H1 (cell line): ENCODE measurements around the gene PLPPR3. TPM values are rescaled to one million over a fixed set of nuclear protein-coding genes. Genes with fewer than 3 reads are reported as not detected.

Experiments used
- CTCF ChIA-PET: fragments of 300-600 bp; sonication (Branson Sonifier 250); formaldehyde crosslinking; loops from one replicate; lab custom pipeline; 2021; ENCODE audit not compliant: partially characterized antibody; lab: Charles Lee
- POLR2A ChIA-PET: fragments of 300-600 bp; sonication (Branson Sonifier 250); formaldehyde crosslinking; loops from one replicate; lab custom pipeline; 2021; ENCODE audit warnings: inconsistent platforms; ENCODE audit not compliant: partially characterized antibody; lab: Charles Lee
- DNase-seq, 2 experiments: peaks; one replicate each; pipeline versions ENCODE4 v3.0.0 to v3.0.0-alpha.2; 2010 to 2022; ENCODE audit warnings: low spot score in 2 of 2, low read depth in 1 of 2, mixed read lengths in 1 of 2
- FAIRE-seq: peaks from 2 replicates; lab custom pipeline; 2011; peaks lifted over from hg19 to GRCh38; lab: Jason Lieb, UNC
- H2AFZ ChIP-seq: 2 replicates; pipeline ENCODE4 v1.8.1; 2012; ENCODE audit warnings: low read length, inconsistent platforms
- H2AK5ac ChIP-seq: 2 replicates; pipeline ENCODE4 v1.6.1; 2013; ENCODE audit warnings: low read depth, low read length
- H2BK120ac ChIP-seq: replicated peaks from 2 replicates; pipeline ENCODE3; 2013; ENCODE audit warnings: low read depth, low read length, inconsistent platforms
- H2BK12ac ChIP-seq: 2 replicates; pipeline ENCODE4 v1.6.1; 2013; ENCODE audit warnings: low read depth, low read length
- H2BK15ac ChIP-seq: 2 replicates; pipeline ENCODE4 v1.6.1; 2013; ENCODE audit warnings: low read length
- H2BK20ac ChIP-seq: 2 replicates; pipeline ENCODE4 v1.6.1; 2013; ENCODE audit warnings: low read length
- H2BK5ac ChIP-seq: 2 replicates; pipeline ENCODE4 v1.6.1; 2013; ENCODE audit warnings: low read depth, low read length
- H3K14ac ChIP-seq: 2 replicates; pipeline ENCODE4 v1.6.1; 2013; ENCODE audit warnings: inconsistent platforms; ENCODE audit not compliant: insufficient read length
- H3K18ac ChIP-seq: 2 replicates; pipeline ENCODE4 v1.6.1; 2013; ENCODE audit warnings: low read length; ENCODE audit errors: extremely low read depth
- H3K23ac ChIP-seq: 2 replicates; pipeline ENCODE4 v1.6.1; 2013; ENCODE audit warnings: inconsistent platforms; ENCODE audit not compliant: insufficient read length
- H3K23me2 ChIP-seq: 2 replicates; pipeline ENCODE4 v1.6.1; 2013; ENCODE audit warnings: low read depth, low read length
- H3K27ac ChIP-seq: 2 replicates; pipeline ENCODE4 v1.6.1; 2011; ENCODE audit warnings: low read depth, low read length, inconsistent platforms
- H3K27me3 ChIP-seq, 4 experiments: replicated peaks in 1 of 4; 1 replicate in 1 of 4; 2 replicates in 3 of 4; pipeline versions ENCODE4 v1.6.1 to v1.8.1; 2011 to 2013; ENCODE audit warnings: low read length in 3 of 4, mild to moderate bottlenecking in 3 of 4, inconsistent platforms in 2 of 4, mixed read lengths in 2 of 4, moderate library complexity in 1 of 4; ENCODE audit not compliant: control insufficient read depth in 3 of 4, insufficient read depth in 3 of 4; ENCODE audit errors: extremely low read depth in 1 of 4
- H3K36me3 ChIP-seq, 4 experiments: 2 replicates each; pipeline versions ENCODE4 v1.6.1 to v1.8.1; 2011 to 2013; ENCODE audit warnings: mild to moderate bottlenecking in 4 of 4, low read length in 3 of 4, moderate library complexity in 2 of 4, control low read depth in 1 of 4, inconsistent platforms in 1 of 4; ENCODE audit not compliant: insufficient read depth in 4 of 4, control insufficient read depth in 2 of 4
- H3K4ac ChIP-seq: replicated peaks from 2 replicates; pipeline ENCODE3; 2013; ENCODE audit warnings: low read length, low read depth, mixed read lengths, inconsistent platforms; ENCODE audit not compliant: insufficient read length
- H3K4me1 ChIP-seq, 4 experiments: replicated peaks in 1 of 4; 1 replicate in 1 of 4; 2 replicates in 3 of 4; pipeline versions ENCODE4 v1.6.1 to v1.8.1; 2011 to 2013; ENCODE audit warnings: low read length in 3 of 4, inconsistent platforms in 2 of 4, mixed read lengths in 1 of 4; ENCODE audit not compliant: insufficient read depth in 4 of 4, control insufficient read depth in 3 of 4
- H3K4me2 ChIP-seq, 2 experiments: 2 replicates each; pipeline versions ENCODE4 v1.6.1 to v1.8.1; 2011 to 2013; ENCODE audit warnings: low read depth in 2 of 2, low read length in 2 of 2, control low read depth in 1 of 2, inconsistent platforms in 1 of 2, mild to moderate bottlenecking in 1 of 2; ENCODE audit not compliant: insufficient read depth in 1 of 2
- H3K4me3 ChIP-seq, 4 experiments: fragments of 200-600, 300-600 bp in 1 of 4; sonication (generic), shearing (Covaris generic), sonication (Bioruptor Twin) in 1 of 4; 2 replicates each; pipeline versions ENCODE4 v1.5.1 to v1.8.1; 2011 to 2016; ENCODE audit warnings: low read length in 4 of 4, low read depth in 3 of 4, control low read depth in 2 of 4, inconsistent platforms in 2 of 4, mild to moderate bottlenecking in 2 of 4, mixed read lengths in 1 of 4, moderate library complexity in 1 of 4; ENCODE audit not compliant: insufficient read depth in 2 of 4; ENCODE audit errors: extremely low read depth in 1 of 4
- H3K56ac ChIP-seq: replicated peaks from 2 replicates; pipeline ENCODE3; 2013; ENCODE audit warnings: low read depth, mild to moderate bottlenecking, mixed read lengths, low read length, inconsistent platforms; ENCODE audit not compliant: insufficient read length
- H3K79me1 ChIP-seq: 2 replicates; pipeline ENCODE4 v1.6.1; 2013; ENCODE audit warnings: low read depth, low read length, control low read depth
- H3K79me2 ChIP-seq, 2 experiments: 2 replicates each; pipeline versions ENCODE4 v1.6.1 to v1.8.1; 2012 to 2013; ENCODE audit warnings: low read length in 2 of 2, mild to moderate bottlenecking in 2 of 2, inconsistent platforms in 1 of 2; ENCODE audit not compliant: insufficient read depth in 2 of 2, control insufficient read depth in 1 of 2
- H3K9ac ChIP-seq, 4 experiments: replicated peaks in 1 of 4; 1 replicate in 1 of 4; 2 replicates in 3 of 4; pipeline versions ENCODE4 v1.6.1 to v1.8.1; 2011 to 2013; ENCODE audit warnings: low read depth in 3 of 4, low read length in 3 of 4, control low read depth in 2 of 4, mild to moderate bottlenecking in 2 of 4, moderate library complexity in 2 of 4, inconsistent platforms in 1 of 4; ENCODE audit errors: extremely low read depth in 1 of 4
- H3K9me3 ChIP-seq, 2 experiments: 2 replicates each; pipeline versions ENCODE4 v1.6.1 to v1.8.1; 2012 to 2013; ENCODE audit warnings: mild to moderate bottlenecking in 2 of 2, moderate library complexity in 2 of 2, control low read depth in 1 of 2, inconsistent platforms in 1 of 2, low read depth in 1 of 2, low read length in 1 of 2, mixed read lengths in 1 of 2; ENCODE audit not compliant: insufficient read depth in 2 of 2
- H4K20me1 ChIP-seq, 2 experiments: replicated peaks in 1 of 2; 2 replicates each; pipeline versions ENCODE3 to v1.8.1; 2011 to 2013; ENCODE audit warnings: inconsistent platforms in 2 of 2, low read length in 2 of 2, mild to moderate bottlenecking in 1 of 2; ENCODE audit not compliant: insufficient read depth in 2 of 2, control insufficient read depth in 1 of 2
- H4K5ac ChIP-seq: 2 replicates; pipeline ENCODE4 v1.6.1; 2013; ENCODE audit warnings: low read length, low read depth, mixed read lengths, inconsistent platforms; ENCODE audit not compliant: insufficient read length
- H4K8ac ChIP-seq: 2 replicates; pipeline ENCODE4 v1.8.0; 2013; ENCODE audit warnings: mild to moderate bottlenecking, moderate library complexity, low read length, inconsistent platforms; ENCODE audit not compliant: insufficient read depth; ENCODE audit errors: extremely low read depth
- H4K91ac ChIP-seq: replicated peaks from 2 replicates; pipeline ENCODE3; 2013; ENCODE audit warnings: low read length, mixed read lengths, inconsistent platforms; ENCODE audit not compliant: insufficient read length
- EP300 ChIP-seq, 2 experiments: IDR thresholded peaks; 1 replicate in 1 of 2; 2 replicates in 1 of 2; pipeline ENCODE4 v1.6.1; 2011 to 2012; ENCODE audit warnings: low read depth in 2 of 2, low read length in 2 of 2, mild to moderate bottlenecking in 2 of 2, borderline replicate concordance in 1 of 2, inconsistent platforms in 1 of 2, moderate library complexity in 1 of 2
- FOSL1 ChIP-seq: IDR thresholded peaks from 2 replicates; pipeline ENCODE4 v1.6.1; 2011; ENCODE audit warnings: mild to moderate bottlenecking, low read depth, low read length, moderate library complexity; ENCODE audit not compliant: insufficient read depth
- GABPA ChIP-seq: IDR thresholded peaks from 2 replicates; pipeline ENCODE4 v1.6.1; 2011; ENCODE audit warnings: mild to moderate bottlenecking, low read length, moderate library complexity, borderline replicate concordance; ENCODE audit not compliant: insufficient read depth
- SIRT6 ChIP-seq: IDR thresholded peaks from one replicate; pipeline ENCODE4 v1.7.1; 2012; ENCODE audit warnings: low read length, inconsistent platforms
- TAF7 ChIP-seq: optimal IDR thresholded peaks from 2 replicates; pipeline ENCODE3; 2011; ENCODE audit warnings: low read depth, mild to moderate bottlenecking, inconsistent platforms, low read length, moderate library complexity, borderline replicate concordance
- TCF12 ChIP-seq: IDR thresholded peaks from 2 replicates; pipeline ENCODE4 v1.6.1; 2011; ENCODE audit warnings: low read depth, mild to moderate bottlenecking, low read length
- WGBS, 2 experiments: shearing (Covaris generic) in 1 of 2; methylation state at CpG; one replicate each; pipeline versions ENCODE4 v1.1.6 to v1.1.7; 2013 to 2015; ENCODE audit warnings: low lambda C conversion rate in 2 of 2, mixed read lengths in 2 of 2, inconsistent platforms in 1 of 2, low coverage in 1 of 2, missing lambda C conversion rate in 1 of 2; ENCODE audit not compliant: insufficient replicate concordance in 2 of 2, insufficient coverage in 1 of 2, insufficient read length in 1 of 2; ENCODE audit errors: extremely low coverage in 1 of 2, missing lambda C conversion rate in 1 of 2; 5-methylcytosine and 5-hydroxymethylcytosine counted together
- polyA plus RNA-seq, 7 experiments: library from polyadenylated mRNA; depleted of rRNA in 3 of 7; stranded (reverse) in 5 of 7; unstranded in 2 of 7; fragments of >200 nt in 5 of 7; fragments of 200-250 nt in 2 of 7; gene quantifications; 1 replicate in 5 of 7; 2 replicates in 1 of 7; 4 replicates in 1 of 7; pipeline versions ENCODE4 v1.2.1 to v1.2.3, GENCODE V29; 2011 to 2013; ENCODE audit warnings: missing spikeins in 2 of 7, mixed read lengths in 2 of 7
- total RNA-seq: library from RNA; stranded (reverse); fragmentation: NEBNext Ultra II Directional; extraction: Animal tissue kit (Norgen Biotek cat#: 25700); gene quantifications from 2 replicates; pipeline ENCODE4 v1.2.1, GENCODE V29; 2021
- TF ChIP-seq, protein P1 (sequence below): IDR thresholded peaks from 2 replicates; pipeline ENCODE4 v1.6.1; 2011; ENCODE audit warnings: low read depth, mild to moderate bottlenecking, low read length; ENCODE audit not compliant: insufficient read depth

PLPPR3 gene
- total and polyA plus RNA-seq, 2 of the 8 experiments (the other 6 are each of a cell fraction or from before 2014, with no cell fraction given): 71.7 to 76.4 TPM

DNA sequence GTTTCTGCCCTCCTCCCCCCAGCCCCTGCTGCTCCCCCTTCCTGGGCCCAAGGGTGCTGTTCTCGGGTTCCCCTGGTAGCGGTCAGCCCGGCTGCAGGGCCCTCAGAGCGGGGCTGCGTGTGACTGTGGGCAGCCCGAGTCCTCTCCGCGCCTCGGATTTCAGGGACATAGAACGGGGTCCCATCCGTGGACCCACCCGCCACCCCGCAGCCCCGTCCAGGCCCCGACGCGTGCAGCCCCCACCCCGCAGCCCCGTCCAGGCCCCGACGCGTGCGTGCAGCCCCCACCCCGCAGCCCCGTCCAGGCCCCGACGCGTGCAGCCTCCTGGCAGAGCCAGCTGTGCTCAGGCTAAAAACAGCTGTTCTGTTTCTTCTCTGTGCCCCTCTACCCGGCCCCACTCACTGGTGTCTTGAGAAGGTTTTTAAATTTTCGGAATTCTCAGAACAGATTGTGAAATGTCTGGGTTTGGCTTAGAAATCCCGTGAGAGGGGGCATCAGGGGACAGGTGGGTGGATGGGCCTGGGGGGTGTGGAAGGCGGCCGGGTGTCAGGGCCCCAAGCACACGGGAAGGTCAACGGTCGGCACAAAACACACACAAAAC, 13.6 kb upstream of the PLPPR3 start:
- no peak overlapping the region for H2AK5ac ChIP-seq
- WGBS, 2 experiments: 94% methylated on average over 23 of the region's 36 CpGs; no CpG with 5 or more reads in 1 of the 2 experiments
- no peak overlapping the region for H4K8ac ChIP-seq
- ChIA-PET POLR2A (no interaction called here), CTCF (no interaction called here)
- no peaks in the 10 kb centered on the region for H3K79me2 ChIP-seq
- H3K27ac ChIP-seq: no peak overlapping the region
- no peak overlapping the region for H2BK120ac ChIP-seq
- no peak overlapping the region for H3K4me3 ChIP-seq
- H3K4ac ChIP-seq: no peak overlapping the region
- H3K9ac ChIP-seq: no peak overlapping the region
- no peak overlapping the region for H3K4me2 ChIP-seq
- no peak overlapping the region for H2BK15ac ChIP-seq
- H3K18ac ChIP-seq: no peak overlapping the region
- no peak overlapping the region for H4K5ac ChIP-seq
- DNase-seq: no peak
- H3K27me3 ChIP-seq: no peaks in the 10 kb centered on the region
- no peaks in the 10 kb centered on the region for H3K36me3 ChIP-seq
- no peaks in the 10 kb centered on the region for H3K79me1 ChIP-seq
- no peak overlapping the region for H2AFZ ChIP-seq
- no peaks in the 10 kb centered on the region for H3K4me1 ChIP-seq
- no peak overlapping the region for H3K23ac ChIP-seq
- no peak overlapping the region for H4K91ac ChIP-seq
- no peak overlapping the region for H2BK20ac ChIP-seq
- no peaks in the 10 kb centered on the region for H3K23me2 ChIP-seq
- no peaks in the 10 kb centered on the region for H4K20me1 ChIP-seq
- no peaks in the 10 kb centered on the region for H3K9me3 ChIP-seq
- H2BK5ac ChIP-seq: no peak overlapping the region
- H3K56ac ChIP-seq: no peak overlapping the region
- FAIRE-seq: no peak
- no peak overlapping the region for H3K14ac ChIP-seq
- no peak overlapping the region for H2BK12ac ChIP-seq
- TF ChIP-seq, protein P1, sequence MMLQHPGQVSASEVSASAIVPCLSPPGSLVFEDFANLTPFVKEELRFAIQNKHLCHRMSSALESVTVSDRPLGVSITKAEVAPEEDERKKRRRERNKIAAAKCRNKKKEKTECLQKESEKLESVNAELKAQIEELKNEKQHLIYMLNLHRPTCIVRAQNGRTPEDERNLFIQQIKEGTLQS: no peak
- TF ChIP-seq SIRT6: no peak
- TF ChIP-seq GABPA: no peak
- TF ChIP-seq TAF7: no peak
- no peak for TF ChIP-seq TCF12
- TF ChIP-seq FOSL1: no peak
- TF ChIP-seq EP300 (IDR thresholded peaks at IDR 0.05; ENCODE audit: borderline replicate concordance in 1 of 2, low read depth in 2 of 2, low read length in 2 of 2): no peak
